Epidermal melanocyte (primary cell): Measurements from ENCODE around the gene HACD3.
A peak's percentile ranks its signal among the peaks of the same experiment; 100 is the strongest.
"Not testable (repeated sequence)": the region's sequence is repeated elsewhere in the genome, so short reads cannot be mapped to it uniquely, and the experiment has no call there.

Source experiments
- DNase-seq: peaks from one replicate; pipeline ENCODE4 v3.0.0; 2011; ENCODE audit warnings: low spot score; ENCODE audit not compliant: insufficient read length

HACD3 gene

DNA sequence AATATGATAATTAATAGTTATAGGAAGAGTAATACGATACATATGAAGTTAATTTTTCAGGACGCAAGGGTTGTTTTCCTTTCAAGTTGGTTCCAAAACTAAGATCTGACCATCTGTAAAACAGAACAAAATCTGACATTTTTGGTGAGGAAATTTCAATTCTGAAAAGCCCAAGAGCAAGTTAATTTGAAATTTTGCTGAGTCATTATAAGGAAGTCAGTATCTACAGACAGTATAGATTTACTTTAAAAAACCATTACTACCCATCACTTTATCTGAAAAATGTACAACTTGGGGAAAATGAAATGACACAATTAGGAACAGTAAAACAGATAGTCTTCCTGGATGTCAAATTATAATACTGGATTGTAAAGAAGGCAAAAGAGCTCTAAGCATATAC, 68.2 kb downstream of the HACD3 start:
- DNase-seq = no peak

DNA sequence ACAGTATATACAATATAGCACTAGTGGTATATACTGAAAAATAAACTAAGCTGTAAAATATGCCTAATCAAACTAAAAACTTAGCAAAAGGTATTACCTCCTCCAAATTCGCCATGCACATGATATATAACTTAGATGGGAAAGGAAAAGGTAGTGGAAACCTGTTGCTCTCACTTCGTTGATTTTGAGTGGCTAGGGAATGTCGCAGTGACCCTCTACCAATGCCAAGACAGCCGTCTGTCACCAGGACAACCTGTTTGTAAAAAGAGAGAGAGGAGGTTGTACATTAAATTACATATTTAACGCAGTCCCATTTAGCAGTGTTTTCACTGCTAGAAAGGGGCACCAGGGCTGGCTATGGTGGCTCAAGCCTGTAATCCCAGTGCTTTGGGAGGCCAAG, 69.4 kb downstream of the HACD3 start:
- DNase-seq = no peak

DNA sequence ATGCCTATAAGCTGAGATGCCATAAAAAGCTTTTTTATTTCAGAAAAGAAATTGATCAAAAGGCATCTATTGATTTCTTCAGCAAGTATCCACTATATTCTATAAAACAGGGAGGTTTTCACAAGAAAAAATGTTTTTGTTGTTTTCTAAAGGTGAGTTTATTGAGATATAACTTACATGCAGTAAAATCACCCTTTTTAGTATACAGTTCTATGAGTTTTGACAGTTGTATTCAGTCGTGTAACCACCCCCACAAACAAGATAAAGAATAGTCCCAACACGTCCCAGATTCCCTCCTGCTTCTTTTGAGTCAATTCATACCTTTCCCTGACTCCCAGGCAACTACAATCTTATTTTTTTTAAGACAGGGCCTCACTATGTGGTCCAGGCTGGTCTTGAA, 72.9 kb downstream of the HACD3 start:
- no peak for DNase-seq

DNA sequence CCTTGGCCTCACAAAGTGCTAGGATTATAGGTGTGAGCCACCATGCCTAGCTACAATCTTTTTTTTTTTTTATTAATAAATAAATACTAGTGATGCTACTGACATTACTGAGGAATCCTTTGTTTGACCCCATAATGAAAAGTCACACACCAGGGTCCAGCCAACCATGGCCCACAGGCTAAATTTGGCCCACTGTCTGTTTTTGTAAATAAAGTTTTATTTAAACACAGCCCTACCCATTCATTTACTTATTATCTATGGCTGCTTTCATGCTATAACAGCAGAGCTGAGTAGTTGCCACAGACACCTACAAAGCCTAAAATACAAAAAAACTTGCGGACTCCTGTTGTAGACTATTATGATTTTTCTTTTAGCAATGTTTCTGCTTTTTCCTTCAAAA, 73.3 kb downstream of the HACD3 start:
- no peak for DNase-seq

DNA sequence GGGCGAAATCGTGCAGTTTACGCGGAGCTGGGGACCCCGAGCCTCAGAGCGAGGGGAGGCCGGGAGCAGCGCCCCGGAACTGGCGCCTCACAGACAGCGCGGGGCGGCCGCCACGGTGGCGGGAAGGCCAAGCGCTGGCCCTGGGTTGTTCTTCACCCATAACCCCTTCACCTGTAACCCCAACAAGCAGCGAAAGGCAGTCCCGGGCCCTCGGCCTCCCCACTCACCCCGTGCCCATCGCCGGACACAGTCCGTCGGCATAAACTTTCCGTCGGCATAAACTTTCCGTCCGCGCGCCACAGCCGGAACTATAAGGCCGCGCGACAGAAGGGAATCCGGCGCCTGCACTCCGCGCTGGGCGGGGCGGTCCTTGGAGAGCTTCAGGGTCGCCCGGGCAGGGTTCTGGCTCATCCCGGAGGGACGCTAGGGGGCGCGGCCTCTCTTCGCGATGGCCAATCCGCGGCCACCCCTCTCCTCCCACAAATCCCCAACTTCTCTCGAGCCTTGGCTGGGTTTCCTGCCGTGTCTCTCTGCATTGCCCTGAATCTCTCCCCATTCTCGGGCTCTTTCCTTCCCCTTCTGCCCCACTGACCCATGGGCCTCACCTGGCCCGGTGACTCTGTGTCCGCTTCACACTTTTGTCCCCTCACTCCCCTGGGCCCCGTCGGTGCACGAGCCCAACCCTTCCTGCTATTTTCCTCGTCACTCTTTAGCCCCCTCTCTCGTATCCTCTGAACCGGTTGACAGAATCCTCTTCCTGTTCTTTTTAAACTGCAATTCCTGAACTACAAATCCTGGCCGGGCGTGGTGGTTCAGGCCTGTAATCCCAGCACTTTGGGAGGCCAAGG, 80.8 kb downstream of the HACD3 start, which contains the start of gene INTS14:
TSS of gene INTS14 (minus strand) at position 261 of the 848 bp plus-strand sequence. CDS start 3,751 bp downstream, outside the sequence.
- peak; percentile 92 for DNase-seq

DNA sequence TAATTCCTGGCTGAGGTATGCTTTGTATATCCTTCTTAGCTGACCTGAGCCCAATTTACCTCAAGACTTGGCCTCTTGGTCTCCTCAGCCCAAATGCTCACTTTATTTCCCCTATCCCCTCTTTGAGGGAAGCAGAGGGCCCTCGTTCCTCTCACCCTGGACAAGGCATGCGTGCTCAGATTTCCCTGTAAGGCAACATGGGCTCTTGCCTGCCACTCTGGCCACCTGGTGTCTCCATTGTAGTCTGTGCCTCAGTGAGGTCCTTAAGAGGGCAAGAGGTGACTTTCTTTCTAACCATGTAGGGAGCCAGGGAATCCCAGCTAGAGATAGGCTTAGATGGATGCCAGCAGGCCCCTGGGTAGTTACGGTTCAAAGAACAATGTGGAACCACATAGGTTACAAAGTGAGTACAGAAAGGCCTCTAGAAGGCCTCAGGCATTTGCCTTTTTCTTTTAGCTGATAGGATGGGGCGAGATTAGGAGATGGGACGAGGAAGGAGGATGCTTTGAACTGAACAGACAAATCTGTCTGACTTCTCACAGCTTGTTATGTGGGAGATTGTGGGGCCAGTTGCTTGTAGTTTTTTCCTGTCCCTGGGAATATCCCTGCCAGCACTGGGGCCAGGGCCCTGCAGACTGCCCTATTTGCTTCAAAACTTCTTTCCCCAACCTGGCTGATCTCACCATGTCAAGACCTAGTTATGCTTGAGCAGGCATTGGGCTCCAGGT, 81.8 kb downstream of the HACD3 start:
- DNase-seq = no peak

DNA sequence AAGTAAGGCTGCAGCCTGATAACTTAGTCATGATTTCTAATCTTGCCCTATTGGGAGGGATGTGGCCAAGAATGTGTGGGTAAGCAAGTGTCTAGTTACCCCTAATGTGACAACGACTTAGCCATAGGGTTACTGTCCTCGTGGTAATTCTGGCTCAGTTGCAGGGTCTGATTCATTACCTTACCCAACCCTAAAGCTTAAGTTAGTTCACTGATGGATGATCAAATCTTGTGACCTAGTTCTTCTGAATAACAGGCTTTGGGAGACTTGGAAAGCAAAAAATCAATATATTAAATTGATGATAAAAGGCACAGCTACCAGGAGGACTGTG, 82.3 kb downstream of the HACD3 start:
- DNase-seq = no peak

DNA sequence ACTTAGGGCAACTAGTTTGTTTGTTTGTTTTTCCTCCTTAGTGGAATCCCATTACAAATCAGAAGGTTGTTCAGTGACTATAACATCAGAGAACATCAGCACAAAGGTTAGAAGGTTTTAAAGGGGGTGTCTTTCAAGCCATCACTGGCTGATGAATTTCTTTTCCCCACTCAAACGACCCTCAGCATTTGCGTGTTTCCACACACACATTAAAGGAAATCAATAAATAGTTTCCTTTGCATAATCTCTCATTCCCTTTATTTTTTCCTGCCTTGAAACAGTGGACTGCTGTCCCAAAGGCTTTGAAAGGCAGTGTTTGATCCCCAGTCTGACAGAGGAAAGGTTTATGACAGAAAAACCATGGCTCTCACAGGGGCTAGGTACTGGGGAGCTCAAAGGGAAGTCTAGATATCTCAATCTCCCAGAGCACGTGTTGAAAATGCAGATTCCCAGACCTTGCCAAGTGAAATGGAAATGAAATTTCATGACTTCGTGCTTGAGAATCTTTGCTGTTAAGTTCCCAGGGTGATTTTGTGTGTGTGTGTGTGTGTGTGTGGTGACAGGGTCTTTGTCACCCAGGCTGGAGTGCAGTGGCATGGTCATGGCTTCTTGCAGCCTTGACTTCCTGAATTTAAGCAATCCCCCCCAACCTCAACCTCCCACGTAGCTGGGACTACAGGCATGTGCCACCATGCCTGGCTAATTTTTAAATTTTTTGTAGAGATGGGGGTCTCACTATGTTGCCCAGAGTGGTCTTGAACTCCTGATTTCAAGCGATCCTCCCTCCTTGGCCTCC, 82.9 kb downstream of the HACD3 start:
- DNase-seq = no peak

DNA sequence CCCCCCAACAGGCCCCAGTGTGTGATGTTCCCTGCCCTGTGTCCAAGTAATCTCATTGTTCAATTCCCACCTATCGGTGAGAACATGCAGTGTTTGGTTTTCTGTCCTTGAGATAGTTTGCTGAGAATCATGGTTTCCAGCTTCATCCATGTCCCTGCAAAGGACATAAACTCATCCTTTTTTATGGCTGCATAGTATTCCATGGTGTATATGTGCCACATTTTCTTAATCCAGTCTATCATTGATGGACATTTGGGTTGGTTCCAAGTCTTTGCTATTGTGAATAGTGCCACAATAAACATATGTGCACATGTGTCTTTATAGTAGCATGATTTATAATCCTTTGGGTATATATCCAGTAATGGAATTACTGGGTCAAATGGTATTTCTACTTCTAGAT, 85.6 kb downstream of the HACD3 start:
- not testable (repeated sequence) for DNase-seq

DNA sequence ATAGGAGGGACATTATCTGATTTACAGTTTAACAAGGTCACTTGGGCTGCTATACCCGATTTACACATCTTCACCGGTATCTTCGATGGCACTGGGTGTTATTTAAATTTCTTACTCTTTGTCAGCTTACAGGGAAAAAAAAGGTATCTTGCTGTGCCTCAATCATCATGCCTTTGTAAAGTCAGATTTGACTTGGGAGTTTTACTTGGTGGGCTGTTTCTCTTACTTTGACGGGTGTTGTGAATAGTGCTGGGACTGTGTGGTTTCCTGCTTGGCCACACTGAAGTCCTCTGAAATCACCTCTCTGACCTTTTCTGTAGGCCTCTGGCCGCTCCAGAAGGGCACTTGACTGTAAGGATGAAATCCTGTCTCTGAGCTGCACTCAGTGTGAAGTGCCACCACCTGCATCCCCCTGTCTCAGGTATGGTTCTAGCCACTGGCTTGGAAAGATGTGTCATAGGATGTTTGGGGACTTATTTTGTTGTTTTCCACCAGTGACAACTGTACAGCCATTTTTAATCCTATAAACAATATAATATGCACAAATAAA, 88.4 kb downstream of the HACD3 start:
- DNase-seq = no peak

DNA sequence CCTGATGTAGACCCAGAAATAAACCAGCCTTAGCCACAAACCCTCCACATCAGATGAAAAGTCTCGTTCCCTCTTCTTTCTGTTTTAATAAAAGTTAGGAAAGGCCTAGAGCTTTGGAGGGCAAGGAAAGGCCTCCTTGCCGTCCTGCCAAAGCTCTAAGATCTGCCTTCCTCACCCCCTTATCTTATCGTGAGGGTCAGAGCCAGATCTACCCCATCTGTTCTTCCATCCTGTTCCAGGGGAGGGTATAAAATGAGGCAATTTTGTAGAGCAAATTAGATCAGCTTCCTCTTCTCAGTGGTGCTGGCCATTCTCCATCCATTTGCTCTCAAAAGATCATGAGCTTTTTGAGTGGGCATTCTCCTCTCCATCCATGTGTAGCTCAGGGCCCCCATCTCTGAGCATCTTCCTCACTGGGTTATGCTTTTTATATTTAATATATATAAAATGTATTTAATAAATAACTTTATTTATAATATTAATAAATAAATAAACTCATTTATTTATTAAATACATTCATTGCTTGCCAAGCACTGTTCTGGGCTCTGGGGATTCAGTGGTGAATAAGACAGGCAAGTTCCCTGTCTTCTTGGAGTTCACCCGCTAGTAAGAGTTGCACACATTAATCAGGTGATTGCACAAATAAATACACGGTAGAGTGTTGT, 89.5 kb downstream of the HACD3 start:
- DNase-seq = no peak

DNA sequence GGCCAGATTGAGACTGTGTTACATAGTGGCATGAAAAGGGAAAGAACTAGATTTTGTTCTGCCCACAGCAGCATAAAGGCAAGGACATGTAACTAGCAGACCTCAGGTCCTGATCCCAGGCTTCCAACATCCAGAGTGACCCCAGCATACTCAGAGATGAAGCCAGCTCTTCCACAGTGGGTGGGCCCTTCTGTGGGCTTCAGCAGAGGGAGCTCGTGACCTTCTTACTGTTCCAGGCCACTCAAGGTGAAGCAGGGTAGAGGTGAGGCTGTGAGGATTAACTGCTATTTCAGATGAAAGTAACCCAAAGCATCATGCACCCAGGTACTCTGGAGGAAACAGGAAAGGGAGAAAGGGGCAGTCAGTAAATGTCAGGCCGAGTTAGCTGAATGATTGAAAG, 90.6 kb downstream of the HACD3 start:
- DNase-seq = no peak

DNA sequence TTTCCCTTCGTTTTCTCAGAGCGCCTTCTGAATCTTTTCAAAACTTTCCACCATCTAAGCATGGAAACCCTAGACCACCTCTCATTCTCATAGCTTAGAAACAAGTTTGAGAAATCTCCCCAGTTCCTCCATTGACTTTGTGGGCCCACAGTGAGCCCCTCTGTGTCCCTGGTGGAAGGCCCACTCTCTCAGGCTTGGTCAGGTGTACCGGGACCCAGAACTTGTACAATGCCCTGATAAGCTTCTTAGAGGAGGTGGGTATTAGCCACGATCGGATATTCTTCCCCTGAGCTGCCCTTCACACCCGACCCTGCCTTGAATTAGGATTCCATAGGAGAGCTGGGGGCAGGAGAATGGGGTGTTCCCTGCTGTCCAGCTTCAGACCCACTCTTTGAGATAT, 91.4 kb downstream of the HACD3 start, which contains the start of gene SLC24A1:
TSS of gene SLC24A1 (plus strand) at position 301 of the 400 bp plus-strand sequence. CDS start 2,143 bp downstream, outside the sequence.
- DNase-seq = no peak

DNA sequence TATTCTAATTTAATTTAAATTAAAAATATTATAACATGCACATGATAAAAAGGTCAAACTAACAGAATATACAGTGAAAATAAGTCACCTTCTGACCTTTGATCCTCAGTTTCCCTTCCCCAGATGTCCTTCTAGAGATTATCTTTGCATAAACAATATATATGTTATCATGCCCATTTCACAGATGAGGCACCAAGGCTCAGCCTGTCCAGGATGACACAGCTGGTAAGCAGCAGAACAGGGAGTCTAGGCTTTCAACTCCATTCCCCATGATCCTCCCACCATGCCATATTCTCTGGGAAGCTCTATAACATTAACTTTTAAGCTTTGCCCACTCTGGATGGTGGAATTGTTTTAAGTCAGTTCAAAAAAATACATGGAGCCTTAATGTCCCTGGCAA, 92.8 kb downstream of the HACD3 start:
- no peak for DNase-seq

DNA sequence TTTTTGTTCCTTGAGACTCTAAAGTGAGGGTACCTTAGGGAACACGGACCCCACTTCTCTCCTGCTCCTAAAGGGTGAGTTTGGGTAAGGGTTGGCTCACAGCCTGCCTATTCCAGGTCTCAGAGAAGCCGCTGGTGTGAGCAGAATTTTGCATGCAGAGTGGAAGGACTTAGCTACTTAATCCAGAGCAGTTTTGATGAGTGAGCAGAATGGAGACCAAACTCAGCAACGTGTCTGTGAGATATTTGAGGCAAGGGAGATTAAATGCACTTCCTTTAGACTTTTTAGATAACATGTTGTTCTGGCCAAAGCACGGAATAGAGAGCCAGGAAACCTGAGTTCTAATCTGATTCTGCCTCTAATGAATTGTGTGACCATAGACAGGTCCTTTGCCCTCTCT, 96.6 kb downstream of the HACD3 start:
- DNase-seq = no peak
